Gastroesophageal sphincter (tissue), 4 donors: ENCODE data around the gene SHISA9. TPM values are rescaled to one million over a fixed set of nuclear protein-coding genes. Genes with fewer than 3 reads are reported as not detected.

Source experiments
- ATAC-seq: fragments of 150-250 bp; one replicate; pipeline ENCODE4 v1.9.1; 2016; ENCODE audit warnings: mild to moderate bottlenecking, moderate library complexity
- H3K27ac ChIP-seq, 4 donors: fragments of 200-600 bp; sonication (generic) in 3 of 4; 1 replicate in 3 of 4; 2 replicates in 1 of 4; pipeline ENCODE4 v1.5.1; 2016 to 2019
- H3K27me3 ChIP-seq: fragments of 200-600 bp; sonication (generic); one replicate; pipeline ENCODE4 v1.5.1; 2019
- H3K36me3 ChIP-seq, 2 donors: fragments of 200-600 bp; sonication (generic); one replicate each; pipeline ENCODE4 v1.5.1; 2019; ENCODE audit warnings: control low read depth in 1 of 2
- H3K4me1 ChIP-seq, 3 donors: fragments of 200-600 bp; sonication (generic); 1 replicate in 2 of 3; 2 replicates in 1 of 3; pipeline ENCODE4 v1.5.1; 2016 to 2019; ENCODE audit warnings: control low read depth in 2 of 3
- H3K4me3 ChIP-seq, 2 donors: fragments of 200-600 bp; sonication (generic); one replicate each; pipeline ENCODE4 v1.5.1; 2019; ENCODE audit warnings: mild to moderate bottlenecking in 1 of 2, moderate library complexity in 1 of 2
- H3K9me3 ChIP-seq, 3 donors: fragments of 200-600 bp; sonication (generic); one replicate each; pipeline ENCODE4 v1.5.1; 2017 to 2019; ENCODE audit warnings: control low read depth in 2 of 3
- CTCF ChIP-seq, 4 experiments: fragments of 200-600 bp in 2 of 4; fragments of 450-650 bp in 2 of 4; sonication (generic) in 1 of 4; IDR thresholded peaks; one replicate each; pipeline ENCODE4 v1.5.1; 2017 to 2019; ENCODE audit warnings: antibody characterized with exemption in 4 of 4, mild to moderate bottlenecking in 2 of 4, moderate library complexity in 2 of 4
- EP300 ChIP-seq: sonication (generic); formaldehyde crosslinking; IDR thresholded peaks from one replicate; pipeline ENCODE4 v1.6.1; 2017; ENCODE audit warnings: antibody characterized with exemption, mild to moderate bottlenecking
- POLR2A ChIP-seq, 2 donors: fragments of 450-650 bp; IDR thresholded peaks; one replicate each; pipeline ENCODE4 v1.6.1; 2017; ENCODE audit warnings: antibody characterized with exemption in 2 of 2, mild to moderate bottlenecking in 2 of 2, moderate library complexity in 1 of 2
- POLR2AphosphoS5 ChIP-seq: sonication (generic); formaldehyde crosslinking; IDR thresholded peaks from one replicate; pipeline ENCODE4 v1.6.1; 2017; ENCODE audit warnings: antibody characterized with exemption
- WGBS, 2 donors: methylation state at CpG; one replicate each; pipeline ENCODE4 v1.1.5; 2018; ENCODE audit warnings: low coverage in 1 of 2; 5-methylcytosine and 5-hydroxymethylcytosine counted together
- total RNA-seq, 4 donors: library from RNA; depleted of rRNA; stranded (reverse); fragments of >200 nt; gene quantifications; one replicate each; pipeline ENCODE4 v1.1.0, GENCODE V29; 2016

SHISA9 gene
- total RNA-seq, 4 donors from 2014 or later = 1.1 to 12.6 (median 4.9) TPM

GRCh38 chr16:13042291-13042685, 140.9 kb downstream of the SHISA9 start:
- H3K9me3 ChIP-seq = peaks cover 0 to 22% (median 0%) of the 10 kb centered on the region in 3 donors
- no peaks in the 10 kb centered on the region for H3K36me3 ChIP-seq
- no peak for ATAC-seq
- H3K27ac ChIP-seq = peak overlapping the region in 1 of 4 donors; percentile 24
- TF ChIP-seq POLR2A (IDR thresholded peaks at IDR 0.05) (no peak), CTCF (IDR thresholded peaks at IDR 0.05) (no peak)
- no peak overlapping the region for H3K4me3 ChIP-seq
- no peaks in the 10 kb centered on the region for H3K4me1 ChIP-seq
- peaks cover 12% of the 10 kb centered on the region for H3K27me3 ChIP-seq

- 64 to 89% methylated on average over 1 to 3 of the region's 3 CpGs for WGBS, 2 donors
- H3K27me3 ChIP-seq = peaks cover 19% of the 10 kb centered on the region
- no peak for ATAC-seq
Observed at GRCh38 chr16:13046061-13046821, 144.8 kb downstream of the SHISA9 start.

GRCh38 chr16:13047276-13047675, 145.9 kb downstream of the SHISA9 start:
- no peak for TF ChIP-seq POLR2AphosphoS5
- TF ChIP-seq POLR2A (IDR thresholded peaks at IDR 0.05) = no peak
- TF ChIP-seq CTCF (IDR thresholded peaks at IDR 0.05) = no peak
- TF ChIP-seq EP300 = no peak
- WGBS, 2 donors = 57 to 60% methylated on average over 1 of the region's 1 CpG
- H3K4me3 ChIP-seq = no peak overlapping the region
- no peaks in the 10 kb centered on the region for H3K36me3 ChIP-seq
- no peaks in the 10 kb centered on the region for H3K4me1 ChIP-seq
- ATAC-seq = no peak
- H3K27ac ChIP-seq = no peak overlapping the region
- H3K27me3 ChIP-seq = peaks cover 19% of the 10 kb centered on the region
- peaks cover 0 to 17% (median 0%) of the 10 kb centered on the region in 3 donors for H3K9me3 ChIP-seq

More at GRCh38 chr16:13046061-13046821, 144.8 kb downstream of the SHISA9 start:
- Histone ChIP-seq H3K36me3 (no peaks in the 10 kb centered on the region), H3K4me3 (no peak overlapping the region), H3K9me3 (peaks cover 0 to 24% (median 0%) of the 10 kb centered on the region in 3 donors), H3K27ac (no peak overlapping the region), H3K4me1 (no peaks in the 10 kb centered on the region)
- no peak for TF ChIP-seq EP300
- TF ChIP-seq POLR2A (IDR thresholded peaks at IDR 0.05) = no peak
- no peak for TF ChIP-seq POLR2AphosphoS5
- TF ChIP-seq CTCF (IDR thresholded peaks at IDR 0.05) = no peak

GRCh38 chr16:13049688-13050087, 148.3 kb downstream of the SHISA9 start:
- no peak overlapping the region for H3K27ac ChIP-seq
- no peak for ATAC-seq
- 79 to 89% methylated on average over 3 of the region's 3 CpGs for WGBS, 2 donors
- no peak overlapping the region for H3K4me3 ChIP-seq
- H3K4me1 ChIP-seq = no peaks in the 10 kb centered on the region
- H3K36me3 ChIP-seq = no peaks in the 10 kb centered on the region
- H3K27me3 ChIP-seq = peaks cover 10% of the 10 kb centered on the region
- TF ChIP-seq CTCF (IDR thresholded peaks at IDR 0.05) (no peak), EP300 (no peak), POLR2AphosphoS5 (no peak)
- peaks cover 0 to 11% (median 0%) of the 10 kb centered on the region in 3 donors for H3K9me3 ChIP-seq

- no peaks in the 10 kb centered on the region for H3K4me1 ChIP-seq
- H3K4me3 ChIP-seq = no peak overlapping the region
- TF ChIP-seq CTCF (IDR thresholded peaks at IDR 0.05) (no peak), EP300 (no peak), POLR2A (IDR thresholded peaks at IDR 0.05) (no peak), POLR2AphosphoS5 (no peak)
- 67 to 80% methylated on average over 1 of the region's 1 CpG for WGBS, 2 donors
- H3K27ac ChIP-seq = no peak overlapping the region
- H3K9me3 ChIP-seq = peaks cover 0 to 11% (median 0%) of the 10 kb centered on the region in 3 donors
- no peak for ATAC-seq
- H3K27me3 ChIP-seq = peaks cover 5% of the 10 kb centered on the region
- H3K36me3 ChIP-seq = no peaks in the 10 kb centered on the region
Observed at GRCh38 chr16:13052431-13052830, 151.0 kb downstream of the SHISA9 start.
